IMR-90 (cell line): ENCODE results near the gene PNMA6F.
A peak's percentile ranks its signal among the peaks of the same experiment; 100 is the strongest.

ENCODE experiments used
- CEBPB ChIP-seq: IDR thresholded peaks from 2 replicates; pipeline ENCODE4 v1.6.1; 2012; ENCODE audit warnings: low read depth, low read length, improper control_type of control experiment
- CHD1 ChIP-seq: IDR thresholded peaks from 2 replicates; pipeline ENCODE4 v1.6.1; 2012; ENCODE audit warnings: low read depth, low read length, improper control_type of control experiment
- CTCF ChIP-seq: conservative IDR thresholded peaks from 2 replicates; pipeline ENCODE4 v1.5.1; 2012; ENCODE audit warnings: mild to moderate bottlenecking, low read depth, low read length, improper control_type of control experiment
- FOS ChIP-seq: fragments of 150-350 bp; IDR thresholded peaks from 2 replicates; pipeline ENCODE4 v1.6.1; 2016; ENCODE audit warnings: low read depth, low read length
- MAZ ChIP-seq: IDR thresholded peaks from 2 replicates; pipeline ENCODE4 v1.6.1; 2012; ENCODE audit warnings: low read depth, mild to moderate bottlenecking, low read length, improper control_type of control experiment, moderate library complexity, borderline replicate concordance
- POLR2A ChIP-seq: IDR thresholded peaks from 2 replicates; pipeline ENCODE4 v1.6.1; 2012; ENCODE audit warnings: mild to moderate bottlenecking, low read depth, low read length
- RAD21 ChIP-seq: IDR thresholded peaks from 2 replicates; pipeline ENCODE4 v1.6.1; 2012; ENCODE audit warnings: low read length, improper control_type of control experiment
- RFX5 ChIP-seq: IDR thresholded peaks from 2 replicates; pipeline ENCODE4 v1.8.0; 2012; ENCODE audit warnings: low read depth, mild to moderate bottlenecking, low read length, moderate library complexity
- SMC3 ChIP-seq: fragments of 150-350 bp; IDR thresholded peaks from 2 replicates; pipeline ENCODE4 v1.6.1; 2016; ENCODE audit warnings: low read depth, mild to moderate bottlenecking, antibody characterized with exemption, low read length, moderate library complexity
- TF ChIP-seq, protein P1 (sequence below): fragments of 150-350 bp; IDR thresholded peaks from 2 replicates; pipeline ENCODE4 v1.6.1; 2017; ENCODE audit warnings: mild to moderate bottlenecking, antibody characterized with exemption, low read length, low read depth

- TF ChIP-seq CTCF (no peak), RFX5 (no peak), CHD1 (no peak), POLR2A (no peak), RAD21 (no peak), CEBPB (no peak), FOS (no peak), MAZ (no peak), SMC3 (no peak)
- TF ChIP-seq, protein P1, sequence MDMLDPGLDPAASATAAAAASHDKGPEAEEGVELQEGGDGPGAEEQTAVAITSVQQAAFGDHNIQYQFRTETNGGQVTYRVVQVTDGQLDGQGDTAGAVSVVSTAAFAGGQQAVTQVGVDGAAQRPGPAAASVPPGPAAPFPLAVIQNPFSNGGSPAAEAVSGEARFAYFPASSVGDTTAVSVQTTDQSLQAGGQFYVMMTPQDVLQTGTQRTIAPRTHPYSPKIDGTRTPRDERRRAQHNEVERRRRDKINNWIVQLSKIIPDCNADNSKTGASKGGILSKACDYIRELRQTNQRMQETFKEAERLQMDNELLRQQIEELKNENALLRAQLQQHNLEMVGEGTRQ, result peak; percentile 39; the same call in 1 of the 2 replicates
Measured at GRCh38 chrX:153370293-153371055, 48.9 kb upstream of the PNMA6F start.
